ENCODE results near the gene MATN3.
A peak's percentile ranks its signal among the peaks of the same experiment; 100 is the strongest.

Gene MATN3

GRCh38 chr2:20001361-20001863 is 11.1 kb downstream of the MATN3 start:
- no peak for DNase-seq (ENCODE audit: low read depth)

GRCh38 chr2:19993731-19994130 is 18.7 kb downstream of the MATN3 start:
- DNase-seq (ENCODE audit: low read depth) = no peak

GRCh38 chr2:19991895-19992294 is 20.6 kb downstream of the MATN3 start:
- no peak for DNase-seq (ENCODE audit: low read depth)

GRCh38 chr2:19990416-19990728 is 22.1 kb downstream of the MATN3 start:
- no peak for DNase-seq (ENCODE audit: low read depth)

GRCh38 chr2:19989667-19990415 is 22.6 kb downstream of the MATN3 start, which contains the start of gene WDR35:
TSS of gene WDR35 (minus strand) at chr2:19990105. CDS start at chr2:19990015, 90 bp downstream.
- peak; percentile 89 for DNase-seq (ENCODE audit: low read depth)

- no peak for DNase-seq (ENCODE audit: low read depth)
Observed at GRCh38 chr2:19989342-19989666, 23.2 kb downstream of the MATN3 start.

GRCh38 chr2:19988600-19988999 is 23.9 kb downstream of the MATN3 start:
- peak; percentile 14 for DNase-seq (ENCODE audit: low read depth)

- no peak for DNase-seq (ENCODE audit: low read depth)
Observed at GRCh38 chr2:19987936-19988335, 24.5 kb downstream of the MATN3 start.

GRCh38 chr2:19982268-19982667 is 30.2 kb downstream of the MATN3 start:
- no peak for DNase-seq (ENCODE audit: low read depth)

- DNase-seq (ENCODE audit: low read depth) = peak; percentile 32
Observed at GRCh38 chr2:19979932-19980331, 32.5 kb downstream of the MATN3 start.

GRCh38 chr2:19973466-19973865 is 39.0 kb downstream of the MATN3 start:
- DNase-seq (ENCODE audit: low read depth) = no peak

- DNase-seq (ENCODE audit: low read depth) = no peak
Observed at GRCh38 chr2:19971691-19972090, 40.8 kb downstream of the MATN3 start.

GRCh38 chr2:19963386-19963785 is 49.1 kb downstream of the MATN3 start:
- no peak for DNase-seq (ENCODE audit: low read depth)

GRCh38 chr2:19955544-19956422 is 56.7 kb downstream of the MATN3 start:
- DNase-seq (ENCODE audit: low read depth) = peak; percentile 80

GRCh38 chr2:19949071-19949470 is 63.4 kb downstream of the MATN3 start:
- peak; percentile 65 for DNase-seq (ENCODE audit: low read depth)

- peak; percentile 29 for DNase-seq (ENCODE audit: low read depth)
Observed at GRCh38 chr2:19947184-19947940, 65.1 kb downstream of the MATN3 start.

GRCh38 chr2:19944205-19944845 is 68.1 kb downstream of the MATN3 start:
- DNase-seq (ENCODE audit: low read depth) = no peak

GRCh38 chr2:19943189-19943588 is 69.3 kb downstream of the MATN3 start:
- DNase-seq (ENCODE audit: low read depth) = no peak

- no peak for DNase-seq (ENCODE audit: low read depth)
Observed at GRCh38 chr2:19942199-19942598, 70.3 kb downstream of the MATN3 start.

Data from EH (cell line).